ENCODE data around the gene DNM2. TPM values are rescaled to one million over a fixed set of nuclear protein-coding genes. Genes with fewer than 3 reads are reported as not detected.
"Not testable (repeated sequence)": the region's sequence is repeated elsewhere in the genome, so short reads cannot be mapped to it uniquely, and the experiment has no call there.

The DNM2 gene
- total RNA-seq, 1 donor from 2014 or later = 177 TPM

- ATAC-seq; DNase-seq (ENCODE audit: missing footprints); intact Hi-C loops (cut with DNase I): not testable (repeated sequence)
Observed at GRCh38 chr19:10746437-10746836, 28.6 kb downstream of the DNM2 start.

GRCh38 chr19:10747271-10747670 lies 29.4 kb downstream of the DNM2 start:
- intact Hi-C loops (cut with DNase I) = no loop called here
- DNase-seq (ENCODE audit: missing footprints) (no peak), ATAC-seq (no peak)

DNA sequence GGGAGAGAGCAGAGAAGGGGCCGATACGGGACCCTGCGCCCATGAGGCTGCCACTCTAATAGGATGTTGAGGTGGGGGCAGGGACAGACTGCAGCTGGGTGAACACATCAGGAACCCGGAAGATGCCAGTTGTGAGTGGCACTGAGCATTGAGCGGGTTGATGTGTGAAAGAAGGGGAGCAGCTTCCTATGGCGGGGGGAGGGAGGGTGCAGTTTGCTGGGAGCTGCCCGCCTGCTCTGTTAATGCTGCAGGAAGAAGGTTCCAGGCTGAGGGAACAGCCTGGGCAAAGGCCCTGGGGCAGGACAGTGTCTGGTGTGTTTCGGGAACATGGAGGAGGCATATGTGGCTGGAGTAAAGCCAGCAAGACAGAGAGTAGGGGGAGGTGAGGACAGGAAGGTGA lies 29.8 kb downstream of the DNM2 start:
- intact Hi-C loops (cut with DNase I) = loop anchor here (2.0 kb wide), 1 partner anchor 15 kb away; no protein-coding TSS in a partner anchor
- no peak for ATAC-seq
- no peak for DNase-seq (ENCODE audit: missing footprints)

DNA sequence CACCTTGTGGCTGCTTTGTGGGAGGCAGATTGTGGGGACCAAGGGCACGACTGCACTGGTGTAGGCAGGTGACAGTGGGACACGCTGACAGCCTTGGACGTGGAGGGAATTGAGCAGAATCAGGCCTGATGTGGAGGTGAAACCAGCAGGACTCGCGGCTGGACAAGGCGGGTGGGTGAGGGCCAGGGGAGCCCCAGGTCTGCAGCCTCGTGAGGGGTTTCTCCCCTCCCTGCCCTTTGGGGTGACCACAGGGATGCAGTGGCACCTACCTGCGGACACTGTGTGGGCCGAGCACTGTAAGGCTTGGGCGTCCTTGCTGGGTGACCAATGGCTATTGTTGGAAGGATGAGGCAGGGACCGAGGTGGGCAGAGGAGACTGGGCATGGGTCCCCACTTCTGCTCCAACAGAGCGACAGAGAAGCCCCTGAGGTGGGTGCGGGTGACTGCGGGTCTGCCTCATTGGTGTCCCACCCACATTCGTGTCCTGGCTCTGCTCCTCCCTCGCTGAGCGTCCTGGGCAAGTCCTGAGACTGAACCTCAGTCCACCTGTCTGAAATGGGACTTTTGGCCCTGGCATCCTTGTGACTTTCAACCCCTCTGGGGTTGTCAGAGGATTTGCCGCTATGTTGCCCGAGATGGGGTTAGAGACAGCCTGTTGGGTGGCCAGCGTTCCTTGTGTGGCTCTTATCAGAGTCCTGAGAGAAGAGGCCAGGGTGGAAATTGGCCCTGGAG lies 30.5 kb downstream of the DNM2 start:
- intact Hi-C loops (cut with DNase I) = loop anchor here (2.0 kb wide), 1 partner anchor 14 kb away; no protein-coding TSS in a partner anchor
- no peak for ATAC-seq
- DNase-seq (ENCODE audit: missing footprints) = no peak

GRCh38 chr19:10748927-10749434 lies 31.1 kb downstream of the DNM2 start:
- no peak for DNase-seq (ENCODE audit: missing footprints)
- ATAC-seq = peak; percentile 32
- intact Hi-C loops (cut with DNase I) = loop anchor here (2.0 kb wide), 1 partner anchor 14 kb away; no protein-coding TSS in a partner anchor

GRCh38 chr19:10749435-10750384 lies 31.8 kb downstream of the DNM2 start:
- DNase-seq (ENCODE audit: missing footprints) (no peak), ATAC-seq (no peak)
- intact Hi-C loops (cut with DNase I) = loop anchor here (2.0 kb wide), 1 partner anchor 13 kb away; no protein-coding TSS in a partner anchor

- intact Hi-C loops (cut with DNase I) = no loop called here
- ATAC-seq = peak; percentile 51
- DNase-seq (ENCODE audit: missing footprints) = no peak
Observed at GRCh38 chr19:10751109-10751953, 33.5 kb downstream of the DNM2 start.

DNA sequence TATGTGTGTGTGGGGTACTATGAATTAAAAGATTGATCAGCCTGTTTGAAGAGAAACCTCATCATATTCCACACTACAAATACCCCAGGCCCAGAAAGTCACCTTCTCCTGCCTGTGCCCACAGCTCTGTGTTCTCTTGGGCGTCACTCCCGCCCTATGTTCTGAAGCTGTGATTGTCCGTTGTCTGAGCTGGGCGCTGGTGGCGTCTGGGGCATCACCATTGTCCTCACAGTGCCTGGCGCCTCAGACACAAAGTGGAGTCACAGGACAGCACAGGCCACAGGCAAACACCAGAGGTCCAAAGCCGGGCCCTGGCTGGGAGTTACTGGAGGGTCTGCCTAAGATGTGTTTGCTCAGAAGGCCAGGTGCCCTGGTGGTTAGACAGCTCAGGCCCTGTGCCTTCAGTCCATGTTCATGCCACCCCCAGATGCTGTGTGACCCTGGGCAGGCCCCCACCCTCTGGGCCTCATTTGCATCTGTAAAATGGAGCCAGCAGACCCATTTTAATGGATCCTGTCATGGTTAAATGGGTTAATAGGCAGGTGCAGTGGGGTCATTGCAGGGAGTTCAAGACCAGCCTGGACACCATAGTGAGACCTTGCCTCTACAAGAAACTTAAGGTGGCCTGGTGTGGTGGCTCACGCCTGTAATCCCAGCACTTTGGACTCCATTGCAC lies 34.5 kb downstream of the DNM2 start:
- intact Hi-C loops (cut with DNase I) = no loop called here
- DNase-seq (ENCODE audit: missing footprints) (no peak), ATAC-seq (peak; percentile 63)

- ATAC-seq = no peak
- intact Hi-C loops (cut with DNase I) = no loop called here
- DNase-seq (ENCODE audit: missing footprints) = no peak
Observed at GRCh38 chr19:10752913-10753704, 35.2 kb downstream of the DNM2 start.

DNA sequence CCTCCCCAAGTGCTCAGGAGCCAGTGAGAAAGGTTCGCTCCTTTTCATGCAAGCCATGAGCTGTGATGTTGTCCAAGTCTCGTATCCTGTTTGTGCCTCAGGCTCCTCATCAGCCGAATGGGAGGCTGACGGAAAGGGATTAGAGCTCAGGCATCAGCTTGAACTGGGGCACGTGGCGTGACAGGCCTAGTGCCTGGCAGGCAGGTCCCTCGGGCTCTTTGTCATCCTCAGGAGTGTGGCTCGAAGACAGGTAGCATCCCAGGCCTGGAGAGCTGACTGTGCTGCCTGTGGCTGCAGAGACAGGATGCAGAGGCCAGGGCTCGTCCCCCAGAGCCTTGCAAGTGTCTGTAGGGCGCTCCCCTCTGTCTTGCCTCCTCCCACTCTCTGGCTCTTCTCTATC lies 38.5 kb downstream of the DNM2 start:
- DNase-seq (ENCODE audit: missing footprints) (no peak), ATAC-seq (no peak)
- intact Hi-C loops (cut with DNase I) = no loop called here

- intact Hi-C loops (cut with DNase I) = no loop called here
- no peak for DNase-seq (ENCODE audit: missing footprints)
- no peak for ATAC-seq
Observed at GRCh38 chr19:10756791-10757190, 38.9 kb downstream of the DNM2 start.

DNA sequence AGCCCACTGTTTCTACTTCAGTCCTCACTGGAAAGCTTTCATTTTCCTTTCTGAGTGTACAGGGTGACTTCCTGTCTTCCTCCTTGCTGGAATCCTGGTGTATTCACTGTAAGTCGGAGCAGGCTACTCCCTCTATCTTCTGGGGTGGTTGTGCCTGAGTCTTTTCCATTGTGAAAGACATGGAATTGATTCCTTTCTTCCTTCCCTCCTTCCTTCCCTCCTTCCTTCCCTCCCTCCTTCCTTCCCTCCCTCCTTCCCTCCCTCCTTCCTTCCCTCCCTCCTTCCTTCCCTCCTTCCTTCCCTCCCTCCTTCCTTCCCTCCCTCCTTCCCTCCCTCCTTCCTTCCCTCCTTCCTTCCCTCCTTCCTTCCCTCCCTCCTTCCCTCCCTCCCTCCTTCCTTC lies 40.2 kb downstream of the DNM2 start:
- ATAC-seq; DNase-seq (ENCODE audit: missing footprints); intact Hi-C loops (cut with DNase I): not testable (repeated sequence)

- ATAC-seq = no peak
- intact Hi-C loops (cut with DNase I) = no loop called here
- DNase-seq (ENCODE audit: missing footprints) = no peak
Observed at GRCh38 chr19:10758978-10759377, 41.1 kb downstream of the DNM2 start.

DNA sequence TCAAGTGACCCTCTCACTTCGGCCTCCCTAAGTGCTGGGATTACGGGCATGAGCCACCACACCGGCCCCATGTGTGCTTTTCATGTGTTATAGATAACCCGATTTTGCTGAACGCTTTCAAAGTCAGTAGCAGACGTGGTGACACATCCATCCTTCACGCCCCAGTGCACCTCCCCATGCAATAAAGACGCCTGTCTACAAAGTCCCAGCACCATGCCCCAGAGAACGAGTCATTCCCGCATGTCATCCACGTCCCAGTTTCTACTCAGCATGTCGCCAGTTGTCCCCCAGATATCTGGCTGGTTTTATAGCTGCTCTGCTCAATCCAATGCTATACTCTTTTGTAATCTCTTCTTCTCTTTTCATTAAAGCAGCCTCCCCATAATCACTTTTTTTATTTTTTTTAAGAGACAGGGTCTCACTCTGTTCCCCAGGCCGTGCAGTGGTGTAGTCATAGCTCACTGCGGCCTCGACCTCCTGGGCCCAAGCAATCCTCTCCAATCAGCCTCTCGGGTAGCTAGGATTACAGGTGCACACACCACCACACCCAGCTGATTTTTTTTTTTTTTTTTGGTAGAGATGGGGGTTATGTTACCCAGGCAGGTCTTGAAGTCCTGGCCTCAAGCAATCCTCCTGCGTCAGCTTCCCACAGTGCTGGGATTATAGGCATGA lies 42.5 kb downstream of the DNM2 start:
- intact Hi-C loops (cut with DNase I) = no loop called here
- ATAC-seq (no peak), DNase-seq (ENCODE audit: missing footprints) (no peak)

DNA sequence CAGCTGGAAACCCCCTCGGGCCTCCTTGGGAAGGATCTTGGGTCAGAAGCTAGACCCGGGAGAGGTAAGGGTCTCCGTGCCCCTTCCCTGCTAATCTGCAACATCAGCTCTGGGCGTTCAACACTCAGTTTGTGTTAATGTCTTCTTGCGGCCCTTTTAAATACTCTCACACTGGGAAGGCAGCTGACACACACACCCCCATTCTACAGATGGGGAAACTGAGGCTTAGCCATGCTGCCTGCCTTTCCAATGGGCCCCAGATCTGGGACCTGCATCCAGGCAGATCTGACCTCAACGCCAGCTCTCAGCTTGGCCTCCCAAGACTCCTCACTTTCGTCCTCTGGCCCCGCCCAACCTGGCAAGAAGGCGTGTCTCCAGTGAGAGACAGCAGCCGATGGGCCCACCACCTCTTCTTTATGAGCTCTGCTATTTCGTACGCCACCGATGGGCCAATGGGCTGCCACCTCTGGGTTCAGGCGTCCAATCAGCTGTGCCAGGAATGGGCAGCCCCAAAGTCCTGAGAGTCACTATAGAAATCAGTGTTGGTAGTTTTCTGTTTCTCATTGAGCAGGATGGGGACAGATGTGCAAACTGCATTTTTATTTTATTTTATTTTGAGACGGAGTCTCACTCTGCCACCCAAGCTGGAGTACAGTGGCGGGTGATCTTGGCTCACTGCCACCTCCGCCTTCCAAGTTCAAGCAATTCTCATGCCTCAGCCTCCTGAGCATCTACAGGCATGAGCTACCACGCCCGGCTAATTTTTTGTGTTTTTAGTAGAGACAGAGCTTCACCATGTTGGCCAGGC lies 43.8 kb downstream of the DNM2 start:
- intact Hi-C loops (cut with DNase I) = loop anchor here (2.0 kb wide), 1 partner anchor 13 kb away; no protein-coding TSS in a partner anchor
- ATAC-seq (no peak), DNase-seq (ENCODE audit: missing footprints) (no peak)

- no peak for DNase-seq (ENCODE audit: missing footprints)
- intact Hi-C loops (cut with DNase I) = loop anchor here (2.0 kb wide), 1 partner anchor 14 kb away; no protein-coding TSS in a partner anchor
- no peak for ATAC-seq
Observed at GRCh38 chr19:10762656-10763055, 44.8 kb downstream of the DNM2 start.
